ENCODE results near the gene NFATC1.
A peak's percentile ranks its signal among the peaks of the same experiment; 100 is the strongest.

The NFATC1 gene

DNA sequence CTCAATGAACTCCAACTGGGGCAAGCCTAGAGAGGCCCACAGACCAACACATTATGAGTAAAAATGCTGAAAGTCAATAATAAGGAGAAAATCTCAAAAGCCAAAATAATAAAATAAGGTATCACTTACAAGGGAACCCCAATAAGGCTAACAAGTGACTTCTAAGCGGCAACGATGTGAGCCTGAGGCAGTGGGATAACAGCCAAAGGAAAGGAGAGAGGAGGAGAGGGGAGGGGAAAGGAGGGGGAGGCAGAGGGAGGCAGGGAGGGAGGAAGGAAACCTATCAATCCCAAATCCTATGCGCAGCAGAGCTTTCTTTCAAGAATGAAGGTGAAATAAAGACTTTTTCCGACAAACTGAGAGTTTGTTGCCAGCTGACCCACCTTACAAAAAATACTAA, 6.0 kb upstream of the NFATC1 start:
- no peak for DNase-seq (ENCODE audit: low read depth in 3 of 3)

DNA sequence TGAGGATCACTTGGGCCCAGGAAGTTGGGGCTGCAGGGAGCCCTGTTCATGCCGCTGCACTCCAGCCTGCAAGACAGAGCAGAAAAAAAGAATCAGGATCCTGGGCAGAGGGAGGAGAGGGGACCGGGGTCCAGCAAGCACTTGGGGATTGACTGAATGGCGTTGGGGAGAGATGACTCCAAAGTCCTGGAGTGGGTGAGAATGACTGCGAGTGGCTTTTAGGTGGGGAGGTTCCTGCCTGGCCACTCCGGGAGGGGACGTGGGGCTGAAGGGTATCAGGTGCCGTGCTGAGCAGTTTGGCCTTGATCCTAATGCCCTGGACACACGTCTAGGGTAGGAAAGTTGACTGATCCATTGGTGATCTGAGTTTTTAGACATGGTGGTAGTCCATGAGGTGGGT, 3.5 kb upstream of the NFATC1 start:
- no peak for DNase-seq (ENCODE audit: low read depth in 3 of 3)

DNA sequence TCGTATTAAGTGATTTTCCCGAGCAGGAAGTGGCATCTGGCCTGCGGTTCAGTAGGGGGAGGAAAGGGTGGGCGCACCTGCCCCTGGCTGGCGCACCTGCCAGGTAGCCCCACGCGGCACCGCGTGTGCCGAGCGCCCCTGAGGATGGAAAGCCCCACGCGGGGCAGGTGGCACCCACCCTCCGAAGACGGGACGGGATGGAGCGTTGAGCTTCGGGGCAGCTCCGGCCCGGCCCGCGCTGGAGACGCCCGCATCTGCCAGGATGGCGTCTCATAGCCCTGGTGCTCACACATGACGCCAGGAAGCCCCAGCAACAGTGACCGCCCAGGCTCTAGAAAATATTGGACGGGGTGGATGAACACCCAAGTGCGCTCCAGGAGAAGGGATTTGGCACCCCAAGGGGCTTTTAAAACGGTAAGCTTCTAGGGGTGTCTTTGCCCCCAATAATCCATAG, 2.5 kb upstream of the NFATC1 start:
- no peak for DNase-seq (ENCODE audit: low read depth in 3 of 3)

DNA sequence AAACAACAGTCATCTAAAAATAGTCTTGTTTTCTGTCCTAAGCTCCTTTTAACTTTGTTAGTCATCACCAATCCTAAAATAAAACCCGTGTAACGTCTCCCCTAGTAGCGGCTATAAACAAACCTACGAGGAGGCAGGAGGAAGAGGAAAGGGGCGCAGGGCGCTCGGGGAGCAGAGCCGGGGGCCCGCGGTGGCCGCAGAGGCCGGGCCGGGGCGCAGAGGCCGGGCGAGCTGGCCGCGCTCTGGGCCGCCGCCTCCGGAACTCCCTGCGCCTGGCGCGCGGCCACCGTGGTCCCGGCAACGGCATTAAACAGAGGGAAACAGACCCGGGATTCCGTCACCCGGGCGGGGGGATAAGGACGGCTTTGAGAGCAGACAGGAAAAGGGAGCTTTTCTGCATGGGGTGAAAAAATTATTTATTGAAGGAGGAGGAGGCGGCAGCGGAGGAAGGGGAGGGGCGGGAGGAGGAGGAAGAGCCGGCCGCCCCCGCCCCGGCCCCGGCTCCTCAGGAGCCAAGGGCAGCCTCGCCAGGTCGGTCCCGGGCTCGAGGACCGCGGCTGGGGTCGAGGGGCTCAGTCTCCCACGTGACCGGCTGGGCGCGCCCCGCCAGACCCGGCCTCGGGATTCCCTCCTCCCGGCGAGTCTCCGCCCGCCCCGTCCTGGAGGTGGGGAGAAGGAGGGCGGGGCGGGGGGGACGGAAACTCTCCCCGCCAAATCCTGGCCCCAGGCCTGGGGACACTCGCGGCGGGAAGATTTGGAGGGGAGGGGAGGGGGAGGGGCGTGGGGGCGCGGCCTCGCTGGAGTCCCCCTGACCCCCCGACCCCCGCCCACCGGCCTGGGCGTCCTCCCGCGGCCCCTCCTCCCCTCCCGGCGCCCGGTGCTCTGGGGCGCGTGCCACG, 1.8 kb upstream of the NFATC1 start:
- DNase-seq (ENCODE audit: low read depth in 3 of 3) = no peak

DNA sequence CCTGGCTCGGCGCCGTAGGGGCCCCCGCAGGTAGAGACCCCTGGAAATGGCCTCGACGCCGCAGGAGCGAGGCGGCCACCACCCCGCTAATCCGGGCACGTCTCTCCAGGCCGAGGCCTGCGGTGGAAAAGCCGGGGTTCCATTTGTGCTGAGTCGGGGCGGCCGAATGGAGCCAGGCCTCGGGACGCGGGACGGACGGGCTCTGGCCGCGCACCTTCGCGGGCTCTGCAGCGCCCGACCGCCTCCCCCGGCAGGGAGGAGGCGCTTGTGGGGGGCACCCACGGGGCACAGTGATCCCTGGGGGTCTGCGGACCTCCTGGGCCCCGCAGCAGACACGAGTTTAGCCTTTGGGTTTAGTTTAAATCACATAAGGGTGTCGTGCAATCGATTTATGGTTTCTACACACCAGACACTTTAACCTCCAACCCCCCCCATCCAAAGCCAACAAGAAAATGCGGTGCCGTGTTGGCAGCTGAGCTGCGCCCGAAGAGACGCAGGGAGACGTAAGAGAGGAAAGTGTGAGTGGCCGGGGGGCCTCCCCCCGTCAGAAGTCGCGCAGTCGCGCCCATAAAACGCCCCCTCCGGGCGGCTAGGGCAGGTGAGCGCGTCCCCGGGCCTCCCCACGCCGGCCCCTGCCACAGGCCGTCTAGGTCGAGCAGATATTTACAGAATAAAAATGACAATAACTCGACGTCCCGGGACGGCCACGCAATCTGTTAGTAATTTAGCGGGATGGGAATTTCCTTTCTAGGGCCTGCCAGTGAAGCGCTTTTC, 1.0 kb upstream of the NFATC1 start:
- DNase-seq (ENCODE audit: low read depth in 3 of 3) = peak; percentile 56 to 69 (median 57)

- DNase-seq (ENCODE audit: low read depth in 3 of 3) = no peak
These were observed 456 bp upstream of the NFATC1 start for GRCh38 chr18:79395308-79395640.

DNA sequence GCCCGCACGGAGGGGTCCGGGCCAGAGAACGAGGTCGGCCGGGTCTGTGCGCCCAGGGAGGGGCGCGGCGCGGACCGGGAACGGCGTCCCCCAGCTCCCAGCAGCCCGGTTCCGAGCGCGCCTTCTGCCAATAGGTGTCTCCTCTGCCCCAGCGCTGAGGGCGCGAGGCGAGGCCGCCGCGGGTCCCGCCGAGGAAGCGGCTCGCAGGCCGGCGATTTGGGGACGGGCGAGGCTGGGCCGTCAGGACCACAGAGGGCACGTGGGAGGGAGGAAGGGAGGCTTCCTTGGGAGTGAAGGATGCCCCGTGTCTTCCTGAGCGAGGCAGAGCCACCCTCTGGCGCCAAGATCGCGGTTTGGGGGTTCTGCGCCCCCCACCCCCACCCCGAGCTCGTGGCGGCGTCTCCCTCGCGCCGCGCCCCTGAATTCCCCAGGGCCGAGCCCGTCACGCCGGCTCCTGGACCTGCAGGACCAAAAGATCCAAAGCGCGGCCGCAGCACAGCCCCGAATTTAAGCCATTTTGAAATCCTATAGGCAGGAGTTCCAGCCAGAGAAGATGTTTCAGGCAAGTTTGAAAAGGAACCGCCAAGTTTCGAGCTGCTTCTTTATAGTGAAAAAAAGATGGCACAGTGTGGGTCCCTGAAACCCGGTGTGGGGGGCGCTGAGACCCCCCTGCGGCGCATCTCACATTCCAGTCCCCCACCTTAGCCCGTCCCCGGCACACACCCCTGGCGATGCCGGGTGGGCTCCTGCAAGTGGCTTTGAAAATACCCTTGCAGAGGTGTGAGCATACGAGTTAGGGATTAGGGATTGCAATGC, 909 bp downstream of the NFATC1 start:
- no peak for DNase-seq (ENCODE audit: low read depth in 3 of 3)

DNA sequence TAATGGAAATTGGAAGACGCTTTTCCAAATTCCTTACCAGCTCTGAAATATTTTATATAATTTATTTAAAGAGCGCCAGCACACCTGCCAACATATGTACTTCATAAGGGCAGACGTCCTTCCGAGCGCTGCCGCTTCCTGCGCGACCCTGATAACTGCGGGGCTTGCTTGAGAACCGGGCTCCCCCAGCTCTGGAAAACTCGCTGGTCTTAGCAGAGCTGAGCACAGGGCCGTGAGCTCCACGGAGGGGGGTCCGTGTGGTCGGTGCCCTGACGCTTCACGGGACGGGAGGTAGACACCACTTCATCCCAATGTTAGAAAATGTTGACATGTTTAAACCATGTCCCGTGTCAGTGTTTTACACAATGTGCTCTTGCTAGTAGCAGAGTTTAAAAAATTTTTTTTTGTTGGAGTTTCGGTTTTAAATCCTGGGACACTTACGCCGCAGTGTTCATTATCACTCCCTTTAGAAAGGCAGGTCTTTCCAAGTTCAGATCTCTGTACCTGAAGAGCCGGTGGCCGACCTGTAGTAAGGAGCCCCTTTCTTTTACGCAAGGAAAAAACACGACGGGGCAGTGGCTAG, 1.6 kb downstream of the NFATC1 start:
- DNase-seq (ENCODE audit: low read depth in 3 of 3) = no peak

- no peak for DNase-seq (ENCODE audit: low read depth in 3 of 3)
These were observed 2.4 kb downstream of the NFATC1 start for GRCh38 chr18:79397830-79398761.

- no peak for DNase-seq (ENCODE audit: low read depth in 3 of 3)
These were observed 3.7 kb downstream of the NFATC1 start for GRCh38 chr18:79399275-79400081.

- DNase-seq (ENCODE audit: low read depth in 3 of 3) = peak; percentile 56 to 57 (median 57)
These were observed 4.4 kb downstream of the NFATC1 start for GRCh38 chr18:79400091-79400590.

DNA sequence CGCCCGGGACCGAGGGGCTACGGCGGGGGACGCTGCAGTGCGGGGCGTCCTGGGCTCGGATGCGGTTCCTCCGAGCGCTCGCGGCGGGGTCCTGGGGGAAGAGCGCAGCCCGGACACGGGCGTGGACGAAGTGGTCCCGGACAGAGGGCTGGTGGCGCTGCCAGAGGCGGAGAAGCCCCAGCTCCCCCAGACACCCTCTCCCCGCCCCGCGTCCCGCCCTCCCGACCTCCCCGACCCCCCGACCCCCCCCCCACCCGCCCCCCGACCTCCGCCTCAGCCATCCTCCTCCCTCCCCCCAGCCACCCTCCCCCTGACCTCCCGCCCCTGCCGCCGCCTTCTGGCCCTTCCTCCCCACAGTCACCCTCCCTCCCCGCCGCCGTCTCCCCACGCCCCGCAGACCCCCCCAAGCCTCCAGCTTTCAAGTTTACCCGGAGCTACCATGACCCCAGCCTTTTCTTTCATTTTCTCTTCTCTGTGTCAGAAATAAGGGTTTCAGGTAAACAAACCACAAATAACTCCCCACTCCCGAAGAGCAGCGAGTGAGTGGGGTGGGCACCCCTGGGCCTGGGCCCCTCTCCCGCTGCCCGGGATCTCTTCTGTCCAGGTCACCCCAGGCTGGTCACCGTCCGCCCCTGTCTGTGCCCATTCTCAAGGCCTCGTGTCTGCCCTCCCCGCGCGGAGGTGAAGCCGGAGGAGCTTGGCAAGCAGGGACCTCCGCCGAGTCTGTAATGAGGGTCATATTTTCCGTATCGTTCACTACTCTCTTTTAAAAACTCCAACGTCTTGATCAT, 5.1 kb downstream of the NFATC1 start:
- DNase-seq (ENCODE audit: low read depth in 3 of 3) = peak in 1 of 3 experiments; percentile 39

- no peak for DNase-seq (ENCODE audit: low read depth in 3 of 3)
These were observed 5.9 kb downstream of the NFATC1 start for GRCh38 chr18:79401494-79402208.

DNA sequence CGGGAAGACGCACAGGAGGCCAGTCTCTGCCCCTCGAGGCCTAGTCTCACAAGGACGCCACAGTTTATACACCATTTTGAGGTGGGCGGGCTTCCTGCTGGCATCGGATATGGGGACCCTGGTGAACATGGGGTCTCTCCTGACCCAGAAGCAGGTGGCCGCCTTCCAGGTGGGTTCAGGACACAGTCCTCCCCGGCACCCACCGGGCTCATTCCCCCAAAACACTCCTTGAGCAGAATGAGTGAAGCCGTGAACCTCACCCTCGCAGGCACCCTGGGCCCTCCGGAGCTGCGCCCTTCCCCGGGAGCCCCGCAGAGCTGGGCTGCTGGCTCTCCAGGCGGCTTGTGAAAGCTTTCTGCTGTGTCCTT, 6.5 kb downstream of the NFATC1 start:
- DNase-seq (ENCODE audit: low read depth in 3 of 3) = no peak

- no peak for DNase-seq (ENCODE audit: low read depth in 3 of 3)
These were observed 7.4 kb downstream of the NFATC1 start for GRCh38 chr18:79402977-79403722.

DNA sequence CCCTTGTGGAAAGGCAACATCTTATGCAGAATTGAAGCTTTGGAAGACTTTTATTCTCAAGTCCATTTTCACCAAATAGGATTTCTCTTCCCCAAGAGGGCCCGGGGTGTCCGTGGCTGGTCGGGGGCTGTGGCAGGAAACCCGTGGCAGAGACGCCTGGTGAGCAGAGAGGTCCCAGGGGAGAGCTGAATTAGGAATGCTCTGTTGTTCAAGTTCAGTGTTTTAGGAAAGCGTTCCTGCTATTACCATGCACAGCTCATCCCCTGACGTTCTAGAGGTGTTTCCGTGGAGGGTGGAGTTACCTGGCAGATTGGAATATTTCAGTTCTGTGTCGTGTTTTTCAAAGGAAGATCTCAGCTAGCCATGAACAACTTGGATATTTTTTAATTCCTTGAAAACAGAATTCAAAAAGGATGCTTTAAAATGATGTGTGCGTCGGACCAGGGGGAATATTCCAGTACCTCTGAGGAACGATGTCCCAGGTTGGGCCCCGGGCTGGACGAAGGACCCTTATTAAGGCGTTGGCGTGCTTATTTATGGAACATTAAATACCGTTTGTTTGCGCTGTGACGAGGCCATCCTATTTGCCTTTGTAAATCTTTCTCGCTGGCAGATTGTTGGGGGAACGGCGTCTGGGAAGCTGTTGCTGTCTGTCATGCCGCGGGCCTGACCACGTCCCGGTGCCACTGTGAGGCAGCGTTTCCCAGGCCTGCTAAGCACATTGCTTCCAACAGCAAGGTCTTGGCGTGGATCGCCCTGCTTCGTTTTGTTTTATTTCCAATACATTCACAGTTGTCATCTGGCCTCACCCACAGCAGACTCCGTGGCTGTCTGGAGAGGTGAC, 8.2 kb downstream of the NFATC1 start:
- DNase-seq (ENCODE audit: low read depth in 3 of 3) = no peak

DNA sequence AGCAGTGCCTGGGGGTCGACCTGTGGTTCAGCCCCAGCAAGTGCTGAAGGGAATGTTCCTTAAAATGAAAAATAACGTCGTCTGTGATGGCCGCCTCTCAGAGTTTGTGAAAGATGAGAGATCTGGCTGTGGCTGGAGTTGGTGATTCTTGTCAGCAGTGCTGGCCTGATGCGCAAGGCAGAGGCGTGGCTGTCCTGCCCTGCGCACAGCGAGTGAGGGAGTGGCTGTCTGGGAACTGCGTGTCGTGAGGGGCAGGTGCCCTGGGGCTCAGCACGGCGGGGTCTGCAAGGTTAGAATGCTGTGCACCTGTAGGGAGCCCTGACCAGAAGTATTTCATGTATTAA, 8.8 kb downstream of the NFATC1 start:
- DNase-seq (ENCODE audit: low read depth in 3 of 3) = no peak

All from stimulated activated CD4-positive, alpha-beta T cell treated with anti-CD3 and anti-CD28 coated beads, TNF-alpha, amount 100 ng/mL, for 4 hours (primary cell).